OCI-LY1 (cell line): ENCODE results near the gene TUBB2A.

Source experiments
- CTCF ChIP-seq: fragments of 200-600 bp; sonication (generic), shearing (Covaris generic); IDR thresholded peaks from 2 replicates; pipeline ENCODE4 v1.5.1; 2017; ENCODE audit warnings: mild to moderate bottlenecking, antibody characterized with exemption, low read length, moderate library complexity, mixed read lengths
- EZH2 ChIP-seq: fragments of 200-600 bp; sonication (generic), shearing (Covaris generic); IDR thresholded peaks from 2 replicates; pipeline ENCODE4 v1.8.0; 2017; ENCODE audit warnings: borderline replicate concordance, mixed run types, mild to moderate bottlenecking, antibody characterized with exemption, low read length, moderate library complexity, mixed read lengths

GRCh38 chr6:3117912-3118352 lies 39.4 kb downstream of the TUBB2A start:
- TF ChIP-seq EZH2 (no peak), CTCF (no peak)
